Activated CD4-positive, alpha-beta T cell treated with anti-CD3 and anti-CD28 coated beads for 48 hours (primary cell): Measurements from ENCODE around the gene MLF2.

Experiments used
- DNase-seq: peaks from one replicate; pipeline ENCODE4 v3.0.0-alpha.2; 2020

Gene MLF2

DNA sequence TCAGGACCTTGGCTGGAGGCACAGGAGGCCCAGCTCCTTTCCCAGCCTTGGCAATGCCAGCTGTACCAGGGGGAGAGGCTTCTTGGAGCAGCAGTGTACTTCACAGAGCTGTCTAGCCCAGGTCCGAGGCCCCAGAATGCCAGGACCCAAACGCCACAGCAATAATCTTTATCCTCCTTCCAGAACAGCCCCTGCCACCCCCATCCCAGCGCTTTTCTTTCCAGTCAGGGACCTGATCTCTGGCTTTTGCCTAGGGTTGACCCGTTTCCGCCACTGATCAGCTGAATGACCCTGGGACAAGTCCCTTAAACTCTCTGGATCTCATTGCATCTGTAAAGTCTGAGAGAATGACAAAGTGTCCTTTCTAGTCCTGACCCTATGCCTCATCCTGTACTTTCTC is 24.4 kb upstream of the MLF2 start:
- DNase-seq: no peak

DNA sequence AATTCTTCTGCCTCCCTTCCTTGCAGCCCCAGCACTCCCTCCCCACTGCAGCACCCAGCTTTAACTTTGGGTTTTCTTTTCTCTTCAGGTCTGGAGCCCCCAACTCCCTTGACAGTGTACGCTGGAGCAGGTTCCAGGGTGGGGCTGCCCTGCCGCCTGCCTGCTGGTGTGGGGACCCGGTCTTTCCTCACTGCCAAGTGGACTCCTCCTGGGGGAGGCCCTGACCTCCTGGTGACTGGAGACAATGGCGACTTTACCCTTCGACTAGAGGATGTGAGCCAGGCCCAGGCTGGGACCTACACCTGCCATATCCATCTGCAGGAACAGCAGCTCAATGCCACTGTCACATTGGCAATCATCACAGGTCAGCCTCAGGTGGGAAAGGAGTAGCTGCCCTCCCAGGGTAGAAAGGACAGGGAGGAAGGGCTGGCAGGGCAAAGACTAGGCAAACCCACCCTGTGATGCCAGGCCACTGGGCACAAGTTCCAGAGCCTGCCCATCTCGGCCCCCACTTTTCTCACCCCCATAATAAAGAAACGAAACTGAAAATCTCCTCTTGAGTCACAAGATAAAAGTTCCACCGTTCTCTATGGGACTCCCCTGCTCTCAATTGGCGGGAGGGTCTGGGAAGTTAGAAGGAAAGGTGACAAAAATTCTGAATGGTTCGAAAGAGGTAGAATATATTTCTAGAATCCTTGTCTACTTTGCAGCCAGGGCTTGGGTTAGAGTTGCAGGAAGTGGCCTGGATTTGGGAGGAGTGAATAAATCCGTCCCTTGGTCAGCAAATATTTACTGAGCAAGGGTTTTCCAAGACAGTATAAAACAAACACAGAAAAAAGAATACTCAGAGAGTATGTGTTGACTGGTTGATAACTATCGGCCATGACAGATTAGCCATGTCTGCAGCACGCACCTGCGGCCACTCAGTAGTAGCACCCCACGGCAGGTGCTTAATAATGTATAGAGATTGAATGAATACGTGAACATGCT is 22.5 kb upstream of the MLF2 start:
- DNase-seq: no peak

DNA sequence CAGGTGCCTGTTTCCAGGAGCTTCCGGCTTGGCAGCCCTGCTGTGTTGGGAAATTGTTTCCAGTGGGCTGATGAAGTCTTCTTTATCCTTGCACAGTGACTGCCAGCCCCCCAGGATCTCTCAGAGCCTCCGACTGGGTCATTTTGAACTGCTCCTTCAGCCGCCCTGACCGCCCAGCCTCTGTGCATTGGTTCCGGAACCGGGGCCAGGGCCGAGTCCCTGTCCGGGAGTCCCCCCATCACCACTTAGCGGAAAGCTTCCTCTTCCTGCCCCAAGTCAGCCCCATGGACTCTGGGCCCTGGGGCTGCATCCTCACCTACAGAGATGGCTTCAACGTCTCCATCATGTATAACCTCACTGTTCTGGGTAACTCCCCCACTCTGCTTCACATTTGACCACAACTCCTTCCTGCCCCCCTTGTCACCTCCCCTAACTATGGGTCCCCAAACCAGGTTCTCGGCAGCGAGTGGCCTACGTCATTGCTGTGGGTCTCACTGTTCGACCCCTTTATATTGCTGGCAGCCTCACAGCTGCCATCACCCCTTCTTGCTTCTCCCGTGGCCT is 21.6 kb upstream of the MLF2 start:
- DNase-seq: no peak

DNA sequence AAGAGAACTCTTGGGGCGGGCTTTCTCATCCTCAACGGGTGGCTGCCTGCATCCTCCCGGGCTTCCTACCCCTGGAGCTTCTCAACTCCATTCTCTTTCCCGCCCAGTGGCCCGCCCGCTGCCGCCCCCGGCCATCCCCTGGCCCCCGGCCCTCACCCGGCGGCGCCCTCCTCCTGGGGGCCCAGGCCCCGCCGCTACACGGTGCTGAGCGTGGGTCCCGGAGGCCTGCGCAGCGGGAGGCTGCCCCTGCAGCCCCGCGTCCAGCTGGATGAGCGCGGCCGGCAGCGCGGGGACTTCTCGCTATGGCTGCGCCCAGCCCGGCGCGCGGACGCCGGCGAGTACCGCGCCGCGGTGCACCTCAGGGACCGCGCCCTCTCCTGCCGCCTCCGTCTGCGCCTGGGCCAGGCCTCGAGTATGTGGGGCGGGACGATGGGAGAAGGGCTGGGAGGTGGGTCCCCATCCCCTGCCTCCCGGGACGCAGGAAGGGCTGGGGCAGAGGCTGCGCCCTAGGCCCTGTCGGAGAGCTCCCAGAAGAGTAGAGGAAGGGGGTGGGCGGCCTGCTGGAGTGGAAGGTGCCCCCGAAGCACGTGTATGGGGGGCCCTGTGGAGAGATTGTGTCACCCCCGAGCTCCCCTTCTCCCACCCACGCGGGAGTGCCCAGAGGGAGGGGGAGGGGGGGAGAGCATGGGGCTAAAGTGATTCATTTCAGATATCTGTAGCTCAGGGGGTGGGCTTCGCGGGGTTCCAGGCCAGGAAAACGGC is 20.8 kb upstream of the MLF2 start:
- peak; percentile 53 for DNase-seq

DNA sequence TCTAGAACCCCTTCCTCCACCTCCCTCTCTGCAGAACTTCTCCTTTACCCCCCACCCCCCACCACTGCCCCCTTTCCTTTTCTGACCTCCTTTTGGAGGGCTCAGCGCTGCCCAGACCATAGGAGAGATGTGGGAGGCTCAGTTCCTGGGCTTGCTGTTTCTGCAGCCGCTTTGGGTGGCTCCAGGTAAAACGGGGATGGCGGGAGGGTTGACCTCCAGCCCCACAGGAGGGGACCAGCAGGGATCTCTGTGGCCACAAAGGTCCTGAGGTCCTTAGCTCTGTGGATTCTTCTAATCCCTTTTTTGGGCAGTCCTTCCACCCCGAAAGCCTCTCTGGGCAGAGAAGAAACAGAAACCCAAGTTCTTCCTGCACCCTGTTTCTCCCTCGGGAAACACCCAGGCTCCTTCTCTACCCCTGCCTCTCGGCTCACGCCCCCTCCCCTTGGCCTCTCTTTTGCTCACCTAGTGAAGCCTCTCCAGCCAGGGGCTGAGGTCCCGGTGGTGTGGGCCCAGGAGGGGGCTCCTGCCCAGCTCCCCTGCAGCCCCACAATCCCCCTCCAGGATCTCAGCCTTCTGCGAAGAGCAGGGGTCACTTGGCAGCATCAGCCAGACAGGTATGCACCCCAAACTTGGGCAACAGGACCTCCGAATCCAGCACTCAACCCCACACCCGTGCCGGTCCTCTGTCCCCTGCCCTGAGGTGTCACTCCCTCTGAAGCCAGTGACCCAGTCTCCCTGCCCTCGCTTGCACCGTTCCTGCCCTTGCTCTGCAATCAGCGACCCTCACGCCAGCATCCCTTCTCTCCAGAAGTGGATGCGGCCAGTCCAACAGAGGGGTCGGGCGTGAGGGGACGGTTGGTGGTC is 20.0 kb upstream of the MLF2 start:
- no peak for DNase-seq

DNA sequence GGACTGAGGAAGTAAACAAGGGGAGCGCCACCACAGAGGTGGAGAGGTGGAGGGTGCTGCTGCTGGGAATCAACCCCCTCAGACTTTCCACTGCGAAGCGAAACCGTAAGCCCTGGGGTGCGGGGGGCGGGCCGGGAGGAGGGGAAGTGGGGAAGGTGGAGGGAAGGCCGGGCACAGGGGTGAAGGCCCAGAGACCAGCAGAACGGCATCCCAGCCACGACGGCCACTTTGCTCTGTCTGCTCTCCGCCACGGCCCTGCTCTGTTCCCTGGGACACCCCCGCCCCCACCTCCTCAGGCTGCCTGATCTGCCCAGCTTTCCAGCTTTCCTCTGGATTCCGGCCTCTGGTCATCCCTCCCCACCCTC is 19.4 kb upstream of the MLF2 start, which contains the start of gene LAG3:
Gene LAG3 (plus strand): TSS at position 190 of the 365 bp plus-strand sequence. CDS start 333 bp downstream, outside the sequence.
- DNase-seq: peak; percentile 76

DNA sequence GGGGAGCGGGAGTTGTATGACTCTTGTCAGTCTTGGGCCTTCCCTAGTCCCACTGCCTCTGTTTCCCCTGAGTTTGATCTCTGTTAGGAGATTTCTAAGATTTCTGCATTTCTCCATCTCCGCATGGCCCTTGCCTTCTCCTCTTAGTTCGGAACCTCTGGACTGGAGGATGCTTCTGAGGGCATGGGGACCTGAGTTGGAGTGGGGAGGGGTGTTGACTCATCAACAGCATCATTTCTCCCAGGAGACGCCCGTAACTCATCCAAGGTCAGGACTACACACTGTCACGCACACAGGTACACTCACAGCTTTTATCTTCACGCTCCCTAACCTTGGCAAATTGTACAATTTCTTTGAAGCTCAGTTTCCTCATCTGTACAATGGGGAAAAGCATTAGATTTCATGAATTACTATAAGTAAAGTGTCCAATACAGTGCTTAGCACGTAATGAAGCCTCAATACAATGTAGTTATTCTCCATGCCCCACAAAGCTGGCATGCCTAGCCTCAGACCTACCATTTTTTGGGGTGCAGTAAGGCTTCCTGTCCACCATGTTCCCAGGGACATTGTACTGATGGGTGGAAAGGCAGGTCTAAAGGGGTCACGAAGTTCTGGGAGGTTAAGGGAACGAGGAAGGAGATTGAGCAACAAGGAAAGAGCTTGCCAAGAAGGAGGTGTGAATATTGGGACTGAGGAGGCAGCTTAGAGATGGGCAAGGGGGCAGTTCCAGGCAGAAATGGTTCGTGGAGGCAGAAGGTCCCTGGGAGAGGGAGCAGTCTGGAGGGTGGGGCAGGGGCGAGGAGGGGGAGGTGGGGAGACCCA is 18.8 kb upstream of the MLF2 start:
- no peak for DNase-seq

DNA sequence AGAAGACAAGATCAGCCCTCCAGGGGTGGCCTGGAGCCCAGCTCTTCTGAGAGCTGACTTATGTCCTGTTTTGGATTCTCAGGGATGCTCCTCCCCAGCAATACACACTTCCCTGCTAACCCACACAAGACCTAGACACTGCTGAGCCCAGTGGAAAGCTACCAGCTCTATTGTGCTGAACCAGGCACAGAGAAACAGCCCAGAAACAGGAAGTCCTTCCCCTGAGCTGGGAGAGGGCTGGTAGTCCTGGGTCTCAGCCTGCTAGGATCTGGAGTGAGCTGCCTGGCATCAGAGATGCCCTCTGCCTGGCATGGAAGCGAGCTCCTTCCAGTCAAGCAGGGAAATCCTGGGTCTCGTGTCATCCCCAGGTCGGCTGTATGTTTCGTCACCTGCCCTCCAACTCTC is 18.2 kb upstream of the MLF2 start:
- no peak for DNase-seq

DNA sequence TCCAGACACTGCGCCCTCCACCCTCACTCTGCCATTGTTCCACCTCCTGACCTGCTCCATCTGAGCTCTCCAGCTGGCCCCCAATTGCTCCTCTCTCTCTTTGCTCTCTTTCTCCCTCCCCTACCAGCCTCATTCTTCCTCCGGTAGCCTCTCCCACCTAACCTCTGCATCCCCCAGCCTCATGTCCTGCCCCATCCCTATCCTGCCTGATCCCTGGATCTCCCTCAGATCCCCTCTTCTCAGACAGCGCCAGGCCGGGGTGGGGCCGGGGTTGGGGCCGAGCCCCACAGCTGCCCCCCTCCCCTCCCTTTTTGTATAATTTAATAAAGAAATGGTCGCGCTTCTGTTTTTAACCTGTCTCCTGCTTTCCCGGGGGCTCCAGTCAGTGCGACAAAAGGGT is 17.7 kb upstream of the MLF2 start:
- no peak for DNase-seq

DNA sequence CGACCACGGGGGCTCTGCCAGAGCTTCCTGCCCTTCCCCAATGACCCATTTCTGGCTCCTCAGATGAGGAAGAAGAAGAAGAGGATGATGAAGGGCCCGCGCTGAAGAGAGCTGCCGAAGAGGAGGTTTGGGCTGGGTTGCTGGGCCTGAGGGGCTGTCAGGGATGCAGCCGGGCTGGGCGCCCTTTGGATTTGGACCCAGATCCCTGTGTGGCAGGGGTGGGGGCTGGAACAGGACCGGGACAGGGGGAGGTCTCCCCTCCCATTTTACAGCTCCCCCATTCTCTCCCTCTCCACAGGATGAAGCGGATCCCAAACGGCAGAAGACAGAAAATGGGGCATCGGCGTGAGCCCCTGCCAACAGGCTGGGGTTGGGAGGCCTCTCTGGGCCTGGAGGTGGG is 17.2 kb upstream of the MLF2 start:
- DNase-seq: no peak

DNA sequence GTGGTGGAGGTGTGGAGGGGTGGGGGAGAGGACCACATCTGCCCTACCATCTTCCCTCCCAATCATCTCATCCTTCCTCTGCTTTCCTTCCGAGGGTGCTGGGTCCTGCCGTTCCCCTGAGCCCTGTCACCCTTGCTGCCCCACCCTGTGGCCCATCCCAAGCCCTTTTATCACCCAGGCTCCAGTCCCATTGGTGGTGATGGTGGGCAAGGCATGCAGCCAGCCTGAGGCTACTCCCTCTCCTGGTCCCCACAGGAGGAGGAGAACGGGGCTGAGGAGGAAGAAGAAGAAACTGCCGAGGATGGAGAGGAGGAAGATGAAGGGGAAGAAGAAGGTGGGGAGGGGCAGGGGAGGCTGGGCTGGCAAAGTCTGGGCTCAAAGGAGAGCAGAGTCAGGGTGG is 16.7 kb upstream of the MLF2 start:
- no peak for DNase-seq

DNA sequence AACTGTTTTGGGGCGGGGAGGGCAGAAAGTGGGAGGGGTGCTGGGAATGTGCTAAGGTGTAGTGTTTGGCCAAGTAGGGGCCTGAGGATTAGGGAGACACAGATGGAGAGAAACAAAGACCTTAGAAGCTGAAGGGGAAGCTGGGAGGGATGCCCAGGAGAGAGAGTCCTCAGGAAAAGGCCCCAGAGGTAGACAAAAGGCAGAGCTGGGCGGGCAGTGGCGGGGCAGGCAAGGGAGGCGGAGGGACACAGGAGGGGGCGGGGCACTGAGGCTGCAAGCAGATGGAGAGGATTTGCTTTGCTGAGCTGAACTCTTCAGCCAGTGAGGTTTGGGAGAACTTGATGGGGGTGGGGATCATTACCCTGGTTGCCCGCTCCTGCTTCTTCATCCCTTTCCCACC is 16.0 kb upstream of the MLF2 start:
- no peak for DNase-seq

DNA sequence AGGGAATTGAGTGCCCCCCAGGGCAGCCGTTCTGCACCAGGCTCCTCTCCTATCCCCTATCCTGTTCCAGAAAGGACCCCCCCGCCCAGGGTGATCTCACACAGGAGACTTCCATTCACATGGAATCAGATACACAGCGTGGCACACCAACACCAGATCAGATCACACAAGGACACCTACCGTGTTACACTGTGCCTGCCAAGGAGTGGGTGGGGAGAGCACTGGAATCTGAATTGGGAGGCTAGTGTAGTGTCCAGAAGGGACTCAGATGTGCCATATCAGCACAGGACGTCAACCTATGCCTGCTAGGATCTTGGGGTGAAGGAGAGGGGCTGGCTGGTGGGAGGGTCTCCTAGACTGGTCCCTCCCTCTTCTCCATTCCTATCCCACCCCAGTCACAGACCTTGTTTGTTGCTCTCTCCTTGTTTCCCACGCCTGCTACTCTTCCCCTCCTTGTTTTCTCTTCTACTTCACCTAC is 15.5 kb upstream of the MLF2 start:
- DNase-seq: no peak

DNA sequence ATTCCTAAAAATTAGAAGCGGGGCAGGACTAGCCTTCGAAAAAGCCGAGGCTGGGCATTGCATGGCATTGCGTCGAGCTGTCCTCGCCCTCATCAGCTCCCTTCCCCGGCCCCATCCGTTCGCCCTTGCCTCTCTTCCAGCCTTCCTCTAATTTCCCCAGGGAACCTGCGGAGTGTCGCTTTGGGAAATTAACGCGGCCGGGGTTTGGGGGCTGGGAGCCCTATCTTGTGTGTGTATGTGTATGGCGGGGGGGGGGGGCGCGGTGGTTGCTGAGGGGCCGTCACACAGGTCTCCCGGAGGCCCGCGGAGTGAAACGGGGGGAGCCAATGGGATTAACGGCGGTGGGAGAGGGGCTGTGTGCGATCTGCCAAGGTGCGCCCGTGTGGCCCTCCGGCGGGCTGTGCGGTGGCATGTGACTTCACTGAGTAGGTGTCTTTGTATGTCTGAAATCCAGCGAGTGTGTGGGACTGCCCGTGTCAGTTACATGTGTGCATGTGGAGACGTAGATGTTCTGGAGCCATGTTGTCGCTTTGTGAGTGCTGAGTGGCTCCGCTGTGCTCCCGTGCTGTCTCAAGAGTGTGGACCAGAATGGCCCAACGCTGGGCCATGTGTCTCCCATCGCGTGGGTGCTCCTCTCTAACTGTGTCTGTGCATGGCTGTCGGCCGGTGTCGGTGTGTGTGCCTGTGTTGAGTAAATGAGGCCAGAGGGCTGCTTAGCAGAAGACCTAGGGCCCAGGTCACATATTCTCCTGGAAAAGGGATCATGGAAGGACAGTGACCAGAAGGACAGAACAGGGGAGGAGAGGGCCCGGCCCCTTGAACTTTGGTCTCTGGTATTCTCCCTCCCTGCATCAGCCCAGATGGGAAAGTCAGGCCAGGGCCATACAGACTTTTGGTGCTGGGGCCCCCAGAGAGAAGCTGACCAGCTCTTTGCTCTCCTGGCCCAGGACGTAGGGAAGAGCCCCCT is 14.7 kb upstream of the MLF2 start:
- no peak for DNase-seq

DNA sequence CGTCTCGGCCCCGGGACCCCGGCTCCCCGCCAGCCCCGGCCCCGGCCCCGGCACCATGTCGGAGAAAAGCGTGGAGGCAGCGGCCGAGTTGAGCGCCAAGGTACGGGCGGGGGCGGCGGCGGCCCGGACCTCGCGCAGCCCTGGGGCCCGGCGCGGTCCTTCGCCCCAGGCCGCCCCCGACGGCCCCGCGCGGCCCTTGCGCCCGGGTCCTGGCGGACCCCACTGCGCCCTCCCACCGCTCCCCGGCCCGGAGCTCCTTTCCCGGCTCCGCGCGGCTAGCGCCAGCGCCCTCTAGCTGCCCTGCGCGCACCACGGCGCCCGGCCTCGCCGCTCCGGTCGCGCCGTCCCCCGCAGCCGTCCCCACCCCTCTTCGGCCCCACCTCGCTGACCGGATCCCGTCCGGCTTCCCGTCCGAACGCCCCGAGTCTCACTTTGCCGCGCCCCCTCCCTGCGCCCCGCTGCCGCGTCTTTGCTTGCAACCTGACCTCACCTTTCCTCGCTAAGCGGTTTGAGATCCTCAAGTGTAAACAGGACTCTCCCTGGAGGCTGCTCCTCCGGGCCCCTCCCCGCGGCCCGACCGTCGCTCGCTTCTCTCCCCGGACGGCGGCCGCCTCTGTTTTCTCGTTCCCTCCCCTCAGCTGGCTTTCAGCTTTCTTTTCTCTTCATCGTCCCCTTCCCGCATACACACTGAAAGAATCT is 13.9 kb upstream of the MLF2 start:
- DNase-seq: peak; percentile 62

DNA sequence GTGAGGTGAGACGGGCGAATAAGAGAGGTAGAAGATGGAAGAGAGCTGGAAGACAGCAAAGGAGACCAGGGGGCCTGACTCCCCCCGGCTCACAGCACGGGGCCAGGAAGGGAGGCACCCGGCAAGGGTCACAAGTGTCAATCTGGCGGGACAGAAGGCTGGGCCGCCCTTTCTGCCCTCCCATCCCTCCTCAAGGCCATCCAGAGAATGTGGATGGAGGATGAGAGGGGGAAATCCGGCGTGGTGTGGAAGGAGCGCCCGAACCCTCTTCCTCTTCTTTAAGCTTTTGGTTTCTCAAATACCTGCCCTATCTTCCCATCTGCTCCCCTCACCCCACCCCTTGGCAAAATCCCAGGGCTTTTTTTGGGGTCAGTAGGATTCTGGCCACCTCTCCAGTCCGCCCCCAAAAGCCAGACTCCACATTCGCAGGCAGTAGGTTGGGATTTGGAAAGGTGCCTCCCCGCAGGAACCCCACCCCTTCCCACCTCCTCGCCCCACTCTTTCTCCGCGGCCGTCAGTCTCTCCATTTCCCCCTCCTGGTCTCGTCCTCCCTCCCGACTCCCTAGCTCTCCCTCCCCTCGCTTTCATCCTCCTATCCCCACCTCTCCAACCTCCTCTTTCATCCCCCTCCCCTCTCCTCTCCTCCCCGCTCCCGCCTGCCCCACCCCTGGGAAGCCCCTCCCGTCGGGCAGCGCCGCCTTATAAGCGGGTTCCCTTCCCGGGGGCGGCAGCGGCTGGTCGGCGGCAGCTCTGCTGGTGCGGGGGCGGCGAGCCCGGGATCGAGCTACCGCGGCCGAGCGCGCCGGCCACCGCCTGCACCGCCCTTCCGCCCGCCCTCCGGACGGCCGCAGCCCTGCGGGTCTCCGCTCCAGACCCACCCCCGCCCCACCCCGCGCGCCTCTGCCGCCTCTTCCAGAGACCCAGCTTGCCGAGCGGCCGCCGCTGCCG is 13.0 kb upstream of the MLF2 start, which contains the start of gene PTMS:
Gene PTMS (plus strand): TSS at position 730 of the 948 bp plus-strand sequence. CDS start 343 bp downstream, outside the sequence.
- no peak for DNase-seq

DNA sequence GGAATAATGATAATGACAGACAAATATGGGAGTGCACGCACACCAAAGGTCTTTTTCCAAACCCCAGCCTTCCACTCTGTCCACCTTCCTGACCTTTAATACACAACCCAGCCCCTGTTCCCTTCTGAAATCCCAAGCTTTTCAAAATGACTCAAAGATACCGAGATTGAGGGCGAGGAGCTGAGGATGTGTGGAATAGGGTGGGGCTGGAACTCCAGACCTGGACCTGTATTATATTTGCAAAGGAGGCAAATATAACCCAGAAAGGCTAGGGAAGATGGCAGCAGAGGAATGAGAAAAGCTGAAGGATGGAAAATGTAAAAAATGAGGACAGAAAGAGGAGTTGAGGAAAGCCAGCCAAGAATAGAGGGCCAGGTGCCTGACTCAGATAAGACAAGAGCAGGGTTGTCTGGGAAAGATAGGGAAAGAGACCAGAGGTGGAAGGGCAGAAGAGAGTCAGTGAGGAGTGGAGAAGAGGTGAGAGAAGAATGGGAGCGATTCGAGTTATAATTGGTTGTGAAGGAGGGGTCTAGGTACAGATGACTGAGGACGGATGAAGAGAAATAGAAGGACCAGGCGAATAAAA is 12.2 kb upstream of the MLF2 start:
- DNase-seq: no peak
